ENCODE measurements around the gene HMGB2.

- TF ChIP-seq YY1 (IDR thresholded peaks at IDR 0.05; ENCODE audit: insufficient read depth, insufficient read length) (no peak), SUZ12 (IDR thresholded peaks at IDR 0.05; ENCODE audit: extremely low read depth, insufficient read depth, insufficient read length) (no peak), ZNF274 (IDR thresholded peaks at IDR 0.05; ENCODE audit: low read depth, low read length) (no peak)
These were observed 22.8 kb downstream of the HMGB2 start for GRCh38 chr4:173311368-173311767.
